Stimulated activated CD4-positive, alpha-beta T cell treated with anti-CD3 and anti-CD28 coated beads, Interleukin-15, amount 100 ng/mL, for 48 hours (primary cell): ENCODE results near the gene PTPRCAP.
"Not testable (repeated sequence)": the region's sequence is repeated elsewhere in the genome, so short reads cannot be mapped to it uniquely, and the experiment has no call there.

Source experiments
- DNase-seq, 2 donors: peaks; one replicate each; pipeline ENCODE4 v3.0.0-alpha.2; 2020; ENCODE audit warnings: low read depth in 2 of 2

PTPRCAP gene

GRCh38 chr11:67409261-67409666 is 28.2 kb downstream of the PTPRCAP start:
- peak in 1 of 2 donors; percentile 60 for DNase-seq

- no peak for DNase-seq
Observed at GRCh38 chr11:67408437-67409200, 28.9 kb downstream of the PTPRCAP start.

GRCh38 chr11:67407688-67408163 is 29.8 kb downstream of the PTPRCAP start:
- DNase-seq = no peak

DNA sequence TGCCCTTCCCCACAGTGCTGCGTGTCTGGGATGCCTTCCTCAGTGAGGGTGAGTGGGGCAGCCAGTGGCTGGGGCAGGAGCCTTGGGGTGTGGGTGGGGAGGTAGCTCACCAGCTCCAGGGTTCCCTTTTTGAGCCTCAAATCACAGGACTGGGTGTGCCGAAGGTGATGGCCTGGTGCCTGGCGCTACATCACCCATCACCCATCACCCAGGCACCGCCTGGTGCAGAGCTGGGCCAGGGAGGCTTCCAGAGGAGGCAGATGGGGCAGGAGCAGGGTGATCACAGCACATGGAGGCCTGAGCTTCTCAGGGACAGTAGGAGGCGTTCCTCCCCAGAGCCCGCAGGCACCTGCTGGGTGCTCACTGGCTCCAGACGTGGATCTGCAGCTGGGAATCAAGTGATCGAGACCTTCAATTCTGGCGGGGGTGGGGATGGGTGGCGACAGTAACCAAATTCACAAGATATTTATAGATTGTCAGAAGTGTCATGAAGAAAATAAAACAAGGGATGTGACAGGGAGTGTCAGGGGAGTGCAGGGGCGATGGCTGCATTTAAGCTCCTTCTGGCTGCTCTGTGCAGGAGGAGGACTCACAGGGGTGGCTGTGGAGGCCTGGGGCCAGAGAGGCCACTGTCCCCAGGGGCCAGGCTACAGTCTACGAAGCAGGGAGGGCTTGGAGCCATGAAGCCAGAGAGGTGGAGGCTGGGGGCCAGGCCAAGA is 30.4 kb downstream of the PTPRCAP start:
- DNase-seq = no peak

DNA sequence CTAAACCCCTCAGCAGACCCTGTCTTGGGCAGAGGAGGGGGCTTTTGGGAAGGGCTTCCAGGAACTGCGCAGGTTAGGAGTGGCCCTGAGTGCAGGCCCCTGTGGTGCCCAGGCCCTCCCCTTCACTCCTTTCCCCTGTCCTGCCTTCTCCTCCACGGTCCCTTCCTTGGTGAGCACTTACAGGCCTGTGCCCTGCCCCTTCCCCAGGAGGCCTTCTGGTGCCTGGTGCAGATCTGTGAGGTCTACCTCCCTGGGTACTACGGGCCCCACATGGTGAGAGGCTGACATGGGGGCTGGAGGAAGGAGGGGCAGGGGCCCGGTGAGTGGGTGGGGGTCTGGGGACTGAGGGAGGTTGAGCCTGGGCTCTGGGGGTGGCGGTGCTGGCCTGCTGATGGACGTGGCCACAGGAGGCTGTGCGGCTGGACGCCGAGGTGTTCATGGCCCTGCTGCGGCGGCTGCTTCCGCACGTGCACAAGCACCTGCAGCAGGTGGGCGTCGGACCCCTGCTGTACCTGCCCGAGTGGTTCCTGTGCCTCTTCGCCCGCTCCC is 31.0 kb downstream of the PTPRCAP start:
- no peak for DNase-seq

DNA sequence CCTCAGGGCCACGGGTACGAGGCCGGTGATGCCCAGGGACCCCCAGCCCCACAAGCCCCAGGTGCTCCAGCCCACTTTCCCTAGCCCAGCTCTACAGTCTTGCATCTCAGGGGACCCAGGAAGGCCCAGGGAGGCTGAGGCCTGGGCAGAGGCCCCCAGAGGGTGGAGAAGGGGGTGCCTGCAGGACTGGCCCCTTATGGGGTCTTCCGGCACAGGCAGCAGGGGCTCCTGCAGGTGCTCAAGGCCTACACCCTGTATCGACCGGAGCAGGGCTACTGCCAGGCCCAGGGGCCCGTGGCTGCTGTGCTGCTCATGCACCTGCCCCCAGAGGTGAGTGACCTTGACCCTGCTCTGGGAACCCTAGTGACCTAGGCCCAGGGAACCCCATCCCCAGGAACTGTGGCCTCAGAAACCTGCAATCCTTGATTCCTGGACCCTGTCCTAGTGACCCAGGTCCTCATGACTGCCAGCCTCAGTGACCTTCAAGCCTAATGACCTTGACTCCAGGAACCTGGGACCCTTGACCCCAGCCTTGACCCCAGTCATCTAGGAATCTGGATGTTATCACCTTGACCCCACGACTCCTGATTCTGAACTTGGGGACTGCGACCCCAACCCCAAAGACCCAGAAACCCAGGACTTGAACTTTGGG is 31.7 kb downstream of the PTPRCAP start:
- no peak for DNase-seq

GRCh38 chr11:67405196-67405567 is 32.3 kb downstream of the PTPRCAP start:
- no peak for DNase-seq

DNA sequence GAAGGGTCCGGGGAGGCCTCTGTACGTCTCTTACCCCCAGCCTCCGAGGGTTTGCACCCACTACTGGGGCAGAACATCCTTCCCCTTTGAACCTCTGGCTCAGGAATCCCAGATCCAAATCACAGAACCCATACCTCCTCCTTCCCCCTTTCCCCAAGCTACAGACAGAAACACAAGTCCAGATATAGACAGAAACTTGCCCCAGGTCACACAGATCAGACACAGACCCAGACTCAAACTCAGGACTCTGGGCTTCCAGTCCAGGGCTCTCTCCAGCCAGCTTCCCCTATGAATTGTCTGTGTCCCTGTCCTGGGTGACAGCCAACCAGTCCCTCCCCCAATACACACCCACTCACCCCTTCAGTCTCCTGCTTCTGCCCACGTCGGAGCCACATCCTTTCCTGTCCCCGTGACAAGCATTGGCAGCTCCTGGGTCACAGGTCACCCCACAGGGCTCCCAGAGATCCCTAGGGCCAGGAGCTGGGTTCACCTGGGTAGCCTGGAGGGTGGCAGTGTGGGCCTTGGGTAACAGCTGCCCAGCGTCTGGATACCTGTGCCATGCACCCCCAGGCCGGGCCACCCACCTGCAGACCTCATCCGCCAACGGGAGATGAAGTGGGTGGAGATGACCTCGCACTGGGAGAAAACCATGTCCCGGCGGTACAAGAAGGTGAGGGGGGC is 32.8 kb downstream of the PTPRCAP start:
- no peak for DNase-seq

GRCh38 chr11:67403085-67403484 is 34.4 kb downstream of the PTPRCAP start:
- not testable (repeated sequence) for DNase-seq

GRCh38 chr11:67402192-67402839 is 35.2 kb downstream of the PTPRCAP start:
- DNase-seq = not testable (repeated sequence)

DNA sequence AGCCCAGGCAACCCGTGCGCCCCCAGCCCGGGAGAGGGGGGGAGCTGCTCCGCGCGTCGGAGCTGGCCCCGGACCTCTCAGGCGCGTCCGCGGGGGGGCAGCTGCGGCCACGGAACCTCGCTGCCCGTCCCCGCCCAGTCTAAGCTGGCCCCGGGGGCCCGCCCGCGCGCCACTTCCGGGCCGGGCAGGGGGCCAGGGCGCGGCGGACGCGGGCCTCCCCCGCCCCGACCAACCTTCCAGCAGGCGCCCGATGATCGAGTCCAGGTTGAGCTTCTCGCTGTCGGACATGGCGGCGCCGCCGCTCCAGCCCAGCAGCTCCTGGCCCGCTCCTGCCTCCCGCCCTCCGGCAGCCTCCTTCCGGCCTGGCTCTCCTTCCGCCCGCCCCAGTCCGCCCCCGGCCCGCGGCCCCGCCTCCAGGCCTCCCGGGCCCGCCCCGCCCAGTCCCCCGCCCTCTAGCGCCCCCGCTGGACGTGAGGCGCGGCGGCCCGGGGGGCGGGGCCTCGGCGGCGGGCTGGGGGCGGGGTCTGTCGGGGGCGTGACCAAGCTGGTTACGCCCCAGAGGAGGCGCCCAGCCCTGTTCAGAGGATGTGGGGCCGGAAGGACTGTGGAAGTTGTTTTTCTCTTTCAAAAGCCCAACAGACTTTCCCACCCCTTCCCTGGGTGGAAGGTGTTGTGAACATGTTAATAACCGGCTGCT is 35.8 kb downstream of the PTPRCAP start, which contains the start of gene PPP1CA:
Gene PPP1CA, minus strand, starts transcription at position 364 of the 697 bp plus-strand sequence. Its CDS starts 76 bp downstream, at position 288.
- DNase-seq = peak; percentile 81 to 88

DNA sequence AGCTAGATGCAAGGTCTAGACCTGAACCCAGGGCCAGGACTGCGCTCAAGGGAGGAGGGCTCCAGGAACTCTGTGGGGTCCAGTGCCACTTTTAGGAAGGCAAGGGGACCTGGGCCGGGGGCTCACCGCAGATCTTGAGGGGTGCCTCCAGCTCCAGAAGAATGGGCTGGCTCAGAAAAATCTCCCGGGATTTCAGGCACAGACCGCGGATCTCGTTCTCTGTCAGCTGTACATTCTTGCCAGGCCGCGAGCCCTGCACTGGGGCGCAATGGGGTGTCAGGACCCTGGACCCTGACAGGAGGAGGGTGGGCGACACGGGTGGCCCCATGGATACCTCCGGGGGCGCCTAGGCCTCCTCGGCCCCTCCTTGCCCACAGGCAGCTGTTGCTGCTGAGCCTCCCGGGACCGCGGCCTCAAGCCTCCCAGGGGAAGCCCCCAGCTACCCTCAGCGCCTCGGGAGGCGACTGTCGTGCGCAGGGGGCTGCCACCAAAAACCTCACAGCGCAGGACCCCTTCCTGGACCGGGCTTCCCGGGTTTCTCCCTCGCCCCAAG is 36.5 kb downstream of the PTPRCAP start:
- no peak for DNase-seq

DNA sequence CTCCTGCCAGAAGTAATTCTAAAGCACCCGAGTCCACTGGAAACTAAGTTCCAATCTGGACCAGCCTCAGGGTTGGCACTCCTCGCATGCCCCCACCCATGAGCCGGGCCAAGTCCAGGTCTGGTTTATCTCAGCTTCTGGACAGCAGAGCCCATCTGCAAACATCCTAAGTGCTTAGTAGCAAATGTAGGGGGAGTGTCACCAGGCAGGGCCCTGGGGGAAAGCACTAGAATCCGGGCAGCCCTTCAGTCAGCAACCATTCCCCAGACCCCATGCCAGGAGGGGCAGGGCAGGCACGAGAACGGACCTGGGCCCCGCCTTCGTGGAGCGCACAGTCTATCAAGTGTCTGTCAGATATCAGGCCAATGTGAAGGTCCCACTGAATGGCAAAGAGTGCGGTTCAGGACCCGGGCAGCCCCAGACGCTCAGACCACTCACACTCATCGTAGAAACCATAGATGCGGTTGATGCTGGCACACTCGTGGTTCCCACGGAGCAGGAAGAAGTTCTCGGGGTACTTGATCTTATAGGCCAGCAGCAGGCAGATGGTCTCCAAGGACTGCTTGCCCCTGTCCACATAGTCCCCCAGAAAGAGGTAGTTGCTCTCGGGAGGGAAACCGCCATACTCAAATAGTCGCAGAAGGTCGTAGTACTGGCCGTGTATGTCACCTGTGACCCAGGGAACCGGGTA is 37.1 kb downstream of the PTPRCAP start:
- no peak for DNase-seq

DNA sequence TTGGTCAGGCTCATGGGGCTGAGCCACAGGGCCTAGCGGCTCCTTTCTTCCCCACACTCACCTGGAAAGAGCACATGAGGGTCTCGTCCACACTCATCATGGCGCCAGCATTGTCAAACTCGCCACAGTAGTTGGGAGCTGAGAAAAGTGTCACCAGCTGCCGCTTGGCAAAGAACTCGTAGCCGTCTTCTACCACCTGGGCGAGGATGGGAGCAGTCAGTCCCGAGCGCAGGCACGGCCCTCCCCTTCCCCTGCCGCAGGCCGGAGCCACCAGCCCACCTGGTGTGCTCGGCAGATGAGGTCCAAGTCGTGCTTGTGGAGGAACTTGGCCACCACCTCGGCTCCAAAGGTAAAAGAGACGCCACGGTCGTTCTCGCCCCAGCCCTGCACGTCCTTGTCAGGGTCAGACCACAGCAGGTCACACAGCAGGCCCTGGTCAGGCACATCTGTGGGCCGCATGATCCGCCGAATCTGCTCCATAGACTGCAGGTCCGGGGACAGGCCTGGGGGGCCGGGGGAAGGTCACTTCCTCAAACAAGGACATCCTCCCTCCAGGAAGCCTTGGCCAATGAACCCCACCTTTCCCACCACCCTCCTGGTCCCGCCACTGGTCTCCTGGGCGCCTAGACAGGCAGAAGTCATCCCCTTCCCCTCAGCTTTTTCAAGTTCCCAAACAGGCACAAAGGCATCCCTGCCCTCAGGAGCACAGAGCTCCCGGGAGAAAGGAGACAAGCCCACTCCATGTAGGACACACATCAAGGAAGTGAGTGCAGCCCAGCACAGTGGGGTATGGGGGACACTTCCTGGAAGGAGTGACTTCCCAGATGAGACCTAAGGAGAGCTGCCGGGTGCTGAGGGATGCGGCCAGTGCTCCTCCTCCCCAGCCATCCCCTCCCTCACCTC is 38.6 kb downstream of the PTPRCAP start:
- no peak for DNase-seq

- no peak for DNase-seq
Observed at GRCh38 chr11:67397986-67398660, 39.4 kb downstream of the PTPRCAP start.

- DNase-seq = no peak
Observed at GRCh38 chr11:67397536-67397935, 39.9 kb downstream of the PTPRCAP start.

- DNase-seq = no peak
Observed at GRCh38 chr11:67396587-67397389, 40.7 kb downstream of the PTPRCAP start.
